Activated naive CD8-positive, alpha-beta T cell (primary cell): Measurements from ENCODE around the gene SLC1A3.

Experiments used
- H3K27ac Mint-ChIP-seq: one replicate; pipeline ENCODE4 v1.8.0; 2021; ENCODE audit warnings: mixed read lengths
- H3K27me3 Mint-ChIP-seq: one replicate; pipeline ENCODE4 v1.8.0; 2021; ENCODE audit warnings: mixed read lengths
- H3K36me3 Mint-ChIP-seq: one replicate; pipeline ENCODE4 v1.8.0; 2021; ENCODE audit warnings: mixed read lengths
- H3K4me1 Mint-ChIP-seq: one replicate; pipeline ENCODE4 v1.8.0; 2021; ENCODE audit warnings: low read depth, mixed read lengths
- H3K4me3 Mint-ChIP-seq: one replicate; pipeline ENCODE4 v1.8.0; 2021; ENCODE audit warnings: mild to moderate bottlenecking, mixed read lengths
- H3K9me3 Mint-ChIP-seq: one replicate; pipeline ENCODE4 v1.8.0; 2021; ENCODE audit warnings: low read depth, mixed read lengths

The SLC1A3 gene

DNA sequence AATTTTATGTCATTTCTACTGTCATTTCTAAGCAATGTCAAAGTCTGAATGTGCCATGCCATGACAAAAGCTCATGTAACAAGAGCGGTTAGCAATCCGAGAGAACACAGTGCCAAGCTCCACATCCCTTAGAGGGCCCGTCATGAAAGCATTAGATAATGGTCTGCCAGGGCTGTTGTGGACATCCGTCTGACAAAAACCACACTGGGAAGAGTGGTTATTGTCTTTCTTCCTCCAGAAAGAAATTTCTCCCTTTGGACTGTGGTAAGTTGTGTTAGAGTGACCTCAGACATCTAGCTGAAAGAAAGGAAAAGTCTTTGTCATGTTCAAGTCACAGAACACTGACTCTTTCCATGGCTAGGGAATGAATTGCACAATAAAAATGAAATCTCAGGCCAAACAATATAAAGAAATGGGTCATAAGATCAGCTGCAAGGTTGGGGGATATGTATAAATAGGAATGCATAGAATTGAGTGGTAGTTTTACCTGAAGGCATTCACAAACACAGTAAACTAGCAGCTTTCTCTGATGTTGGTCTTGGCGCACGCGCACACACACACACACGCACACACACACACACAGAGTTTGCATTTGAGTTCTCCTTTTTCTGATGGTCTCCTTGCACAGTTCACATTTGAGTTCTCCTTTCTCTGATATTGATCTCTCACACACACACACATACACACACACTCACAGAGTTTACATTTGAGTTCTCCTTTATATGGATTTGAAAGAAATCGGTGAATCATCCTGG is 5.3 kb downstream of the SLC1A3 start:
- no peaks in the 10 kb centered on the region for H3K9me3 Mint-ChIP-seq
- no peak overlapping the region for H3K4me3 Mint-ChIP-seq
- H3K4me1 Mint-ChIP-seq: peaks cover 7% of the 10 kb centered on the region
- no peak overlapping the region for H3K27ac Mint-ChIP-seq
- H3K27me3 Mint-ChIP-seq: peaks cover 15% of the 10 kb centered on the region
- H3K36me3 Mint-ChIP-seq: no peaks in the 10 kb centered on the region

DNA sequence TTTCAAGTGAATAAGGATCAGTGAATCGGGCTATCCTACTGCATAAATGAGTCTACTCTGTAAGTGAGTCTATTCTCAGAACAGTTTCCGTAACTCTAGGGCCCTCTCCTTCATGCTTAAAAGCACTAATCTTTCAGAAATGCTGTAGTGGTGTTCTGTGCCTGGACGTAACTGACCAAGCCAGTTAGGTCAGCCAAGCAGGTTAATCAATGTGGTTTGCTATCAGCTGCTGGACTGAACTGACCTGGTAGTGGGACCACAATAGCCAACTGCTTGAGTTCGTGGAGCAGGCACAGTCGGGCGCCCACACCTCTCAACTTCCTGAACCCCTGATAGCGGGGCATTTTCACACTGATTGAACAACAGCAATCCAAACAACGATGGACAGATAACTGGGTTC is 6.8 kb downstream of the SLC1A3 start:
- Mint-ChIP-seq H3K27ac (no peak overlapping the region), H3K4me3 (no peak overlapping the region), H3K9me3 (no peaks in the 10 kb centered on the region), H3K27me3 (peaks cover 11% of the 10 kb centered on the region), H3K4me1 (no peaks in the 10 kb centered on the region), H3K36me3 (no peaks in the 10 kb centered on the region)

DNA sequence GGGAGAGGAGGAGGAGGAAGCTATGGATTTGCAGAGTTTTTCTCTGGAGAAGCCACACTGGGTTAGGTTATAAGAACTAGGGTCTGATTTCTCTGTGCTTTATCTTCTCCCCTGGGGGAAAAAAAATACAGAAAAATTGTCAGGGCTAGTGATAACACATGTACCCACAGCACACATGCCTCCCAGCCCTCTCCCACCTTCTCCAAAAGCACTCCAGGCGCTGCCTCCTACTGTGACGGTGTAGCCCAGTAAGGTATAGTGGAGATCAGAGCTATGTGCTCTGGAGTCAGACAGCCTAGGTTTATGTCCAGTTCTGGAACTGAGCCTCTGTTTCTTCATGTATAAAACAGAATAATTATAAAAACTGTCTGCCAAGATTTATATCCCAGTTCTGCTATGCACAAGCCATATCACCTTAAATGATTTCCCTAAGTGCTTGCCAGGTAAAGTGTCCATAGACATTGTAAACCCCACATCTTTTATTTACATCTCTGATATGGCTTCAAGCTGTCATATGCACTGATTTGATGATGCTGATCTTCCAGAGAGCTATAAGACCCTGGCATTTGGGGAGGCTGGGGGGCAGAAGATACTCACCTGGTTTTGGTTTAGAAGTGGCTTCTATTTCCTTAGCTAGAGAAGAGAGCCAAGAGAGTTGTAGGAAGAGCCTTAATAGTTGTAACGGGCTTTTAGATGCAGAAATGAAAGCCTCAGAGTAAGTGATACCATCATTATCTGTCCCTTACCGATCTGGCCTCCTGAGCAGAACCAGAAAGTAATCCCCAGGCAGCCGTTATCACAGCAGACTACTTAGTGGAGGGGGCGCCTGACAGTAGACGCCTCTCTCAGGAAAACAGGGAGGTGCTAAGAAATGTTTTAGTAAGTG is 7.6 kb downstream of the SLC1A3 start:
- Mint-ChIP-seq H3K27me3 (peaks cover 9% of the 10 kb centered on the region), H3K27ac (peak overlapping the region; percentile 29)

DNA sequence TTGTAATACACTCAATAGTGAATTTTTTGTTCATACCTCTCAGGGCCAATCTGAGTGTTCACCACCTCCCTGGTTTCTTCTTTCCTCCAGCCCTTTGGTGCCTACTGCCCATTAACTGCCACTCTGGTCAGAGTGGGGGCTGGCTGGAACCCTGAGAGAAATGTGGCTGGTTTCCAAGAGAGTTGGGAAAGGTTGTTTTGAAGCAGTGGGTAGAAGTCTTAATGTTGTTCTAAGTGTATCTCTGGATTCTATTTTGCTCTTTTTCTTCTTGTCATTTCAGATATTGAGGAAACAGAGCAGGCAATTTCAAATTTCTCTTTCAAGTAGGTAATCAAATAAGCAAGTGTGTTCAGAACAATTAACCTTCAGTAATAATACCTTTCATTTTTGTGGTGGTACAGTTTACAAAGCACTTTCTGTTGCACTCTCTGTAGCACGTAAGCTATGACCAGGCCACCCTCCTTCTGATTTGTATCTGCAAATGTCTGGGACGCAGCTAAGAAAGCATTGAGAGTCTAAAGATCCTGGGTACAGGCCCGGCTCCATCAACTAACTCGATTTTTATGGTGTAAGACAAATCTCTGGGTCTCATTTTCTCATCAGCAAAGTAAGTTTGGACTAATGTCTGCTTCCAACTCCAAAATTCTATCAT is 8.4 kb downstream of the SLC1A3 start:
- Mint-ChIP-seq H3K27me3 (peaks cover 9% of the 10 kb centered on the region), H3K4me1 (no peaks in the 10 kb centered on the region), H3K27ac (no peak overlapping the region), H3K36me3 (no peaks in the 10 kb centered on the region), H3K4me3 (no peak overlapping the region), H3K9me3 (no peaks in the 10 kb centered on the region)

More for the DNA sequence above, 7.6 kb downstream of the SLC1A3 start:
- H3K4me1 Mint-ChIP-seq: no peaks in the 10 kb centered on the region
- no peak overlapping the region for H3K4me3 Mint-ChIP-seq
- H3K9me3 Mint-ChIP-seq: no peaks in the 10 kb centered on the region
- H3K36me3 Mint-ChIP-seq: no peaks in the 10 kb centered on the region

DNA sequence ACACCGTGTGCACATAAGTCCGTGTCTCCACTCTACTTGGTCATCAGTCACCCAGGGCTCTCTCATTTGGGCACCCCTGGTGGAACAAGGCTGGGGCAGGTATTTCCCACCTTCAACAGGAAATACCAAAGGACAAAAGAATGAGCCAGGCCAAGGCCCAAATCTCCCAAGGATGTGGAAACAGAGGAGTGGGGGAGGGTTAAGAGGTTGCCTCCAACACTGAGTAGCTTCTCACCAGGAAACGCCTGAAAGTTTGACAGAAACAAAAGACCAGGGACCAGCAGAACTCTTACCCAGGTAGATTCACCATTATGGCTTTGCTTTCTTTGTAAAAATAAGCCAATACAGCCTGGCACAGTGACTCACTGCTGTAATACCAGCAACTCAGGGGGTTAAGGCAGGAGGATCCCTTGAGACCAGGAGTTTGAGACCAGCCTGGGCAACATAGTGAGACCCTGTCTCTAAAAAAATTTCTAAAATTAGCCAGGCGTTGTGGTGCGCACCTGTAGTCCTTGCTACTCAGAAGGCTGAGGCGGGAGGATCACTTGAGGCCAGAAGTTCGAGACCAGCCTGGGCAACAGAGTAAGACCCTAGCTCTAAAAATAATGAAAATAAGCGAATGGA is 12.7 kb downstream of the SLC1A3 start:
- Mint-ChIP-seq H3K36me3 (no peaks in the 10 kb centered on the region), H3K4me3 (no peak overlapping the region), H3K4me1 (no peaks in the 10 kb centered on the region), H3K27me3 (peaks cover 12% of the 10 kb centered on the region), H3K9me3 (no peaks in the 10 kb centered on the region), H3K27ac (no peak overlapping the region)

DNA sequence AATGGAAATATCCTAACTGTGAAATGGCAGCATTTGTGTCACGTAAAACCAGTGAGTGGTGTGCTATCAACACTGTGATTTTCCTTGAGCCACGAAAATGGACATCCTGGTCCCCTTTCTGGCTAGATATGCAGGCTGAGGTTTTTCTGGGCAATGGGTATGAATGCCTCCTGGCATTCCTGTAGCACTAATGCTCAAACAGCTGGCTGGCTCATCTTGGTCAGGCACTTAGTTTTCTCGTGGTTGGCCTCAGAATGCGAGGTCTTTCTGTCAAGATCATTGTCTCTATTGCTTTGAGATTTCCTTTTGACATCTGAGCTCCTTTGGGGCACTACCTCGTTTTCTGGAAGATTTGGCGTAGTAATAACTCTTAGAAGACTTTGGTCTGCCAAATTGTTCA is 15.6 kb downstream of the SLC1A3 start:
- no peaks in the 10 kb centered on the region for H3K9me3 Mint-ChIP-seq
- H3K36me3 Mint-ChIP-seq: no peaks in the 10 kb centered on the region
- H3K4me1 Mint-ChIP-seq: no peaks in the 10 kb centered on the region
- H3K27me3 Mint-ChIP-seq: peaks cover 14% of the 10 kb centered on the region
- no peak overlapping the region for H3K27ac Mint-ChIP-seq
- H3K4me3 Mint-ChIP-seq: no peak overlapping the region

DNA sequence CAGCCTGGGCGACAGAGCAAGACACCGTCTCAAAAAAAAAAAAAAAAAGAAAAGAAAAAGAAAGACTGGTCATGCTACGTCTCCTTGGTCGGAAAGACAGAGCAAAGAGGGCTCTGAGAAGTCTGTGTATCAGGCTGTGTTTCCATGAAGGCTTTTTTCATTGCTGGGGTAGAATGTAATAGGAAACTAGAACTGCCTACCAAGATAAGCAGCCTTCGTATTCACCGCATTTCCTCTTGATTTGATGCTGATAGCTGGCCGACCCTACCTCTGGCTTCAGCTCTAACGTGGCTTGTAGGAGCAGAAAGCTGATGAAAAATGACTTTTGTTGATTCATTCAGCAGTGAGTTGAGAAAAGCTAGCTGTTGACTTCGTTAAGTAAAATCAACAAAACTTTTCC is 17.4 kb downstream of the SLC1A3 start:
- H3K36me3 Mint-ChIP-seq: no peaks in the 10 kb centered on the region
- H3K4me3 Mint-ChIP-seq: no peak overlapping the region
- no peak overlapping the region for H3K27ac Mint-ChIP-seq
- peaks cover 11% of the 10 kb centered on the region for H3K27me3 Mint-ChIP-seq
- no peaks in the 10 kb centered on the region for H3K9me3 Mint-ChIP-seq
- no peaks in the 10 kb centered on the region for H3K4me1 Mint-ChIP-seq

DNA sequence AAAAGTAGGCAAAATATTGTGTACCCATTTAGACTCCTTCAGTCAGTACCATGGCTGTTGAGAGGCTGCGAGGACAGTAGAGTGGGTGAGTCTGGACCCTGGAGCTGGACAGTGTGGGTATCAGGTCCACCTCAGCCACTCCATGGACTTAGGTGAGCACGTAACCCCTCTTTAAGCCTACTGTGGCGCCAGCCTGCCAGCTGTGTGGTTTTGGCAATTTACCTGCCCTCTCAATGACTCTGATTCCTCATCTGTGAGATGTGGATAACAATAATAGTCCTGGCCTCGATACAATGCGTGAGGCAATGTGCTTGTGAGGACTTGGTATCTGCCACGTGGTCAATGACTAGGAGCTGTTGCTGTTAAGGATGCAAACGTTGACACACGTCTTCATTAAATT is 17.9 kb downstream of the SLC1A3 start:
- H3K4me1 Mint-ChIP-seq: no peaks in the 10 kb centered on the region
- no peaks in the 10 kb centered on the region for H3K36me3 Mint-ChIP-seq
- no peaks in the 10 kb centered on the region for H3K9me3 Mint-ChIP-seq

DNA sequence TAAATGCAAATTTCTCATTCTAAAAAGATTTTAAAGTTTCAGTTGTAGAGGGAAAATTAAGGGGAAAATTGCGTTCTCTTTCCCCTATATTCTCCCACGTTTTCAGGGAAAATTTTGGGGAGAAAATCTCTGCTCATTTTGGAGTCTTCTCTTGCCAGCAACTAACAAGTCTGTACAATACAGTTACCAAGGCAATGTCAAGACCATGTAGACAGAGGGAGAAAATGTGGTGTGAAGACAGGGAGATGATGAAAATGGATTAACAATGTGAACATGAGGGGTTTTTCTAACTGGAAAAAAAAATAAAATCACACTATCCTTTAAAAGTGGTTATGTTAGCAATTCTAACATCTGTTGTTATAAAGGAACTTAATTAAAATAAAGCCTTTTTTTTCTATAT is 22.3 kb downstream of the SLC1A3 start:
- Mint-ChIP-seq H3K27me3 (peaks cover 5% of the 10 kb centered on the region), H3K4me1 (no peaks in the 10 kb centered on the region), H3K27ac (no peak overlapping the region), H3K4me3 (no peak overlapping the region), H3K9me3 (no peaks in the 10 kb centered on the region), H3K36me3 (no peaks in the 10 kb centered on the region)

More for the DNA sequence above, 17.9 kb downstream of the SLC1A3 start:
- no peak overlapping the region for H3K27ac Mint-ChIP-seq
- no peak overlapping the region for H3K4me3 Mint-ChIP-seq
- H3K27me3 Mint-ChIP-seq: peaks cover 11% of the 10 kb centered on the region

DNA sequence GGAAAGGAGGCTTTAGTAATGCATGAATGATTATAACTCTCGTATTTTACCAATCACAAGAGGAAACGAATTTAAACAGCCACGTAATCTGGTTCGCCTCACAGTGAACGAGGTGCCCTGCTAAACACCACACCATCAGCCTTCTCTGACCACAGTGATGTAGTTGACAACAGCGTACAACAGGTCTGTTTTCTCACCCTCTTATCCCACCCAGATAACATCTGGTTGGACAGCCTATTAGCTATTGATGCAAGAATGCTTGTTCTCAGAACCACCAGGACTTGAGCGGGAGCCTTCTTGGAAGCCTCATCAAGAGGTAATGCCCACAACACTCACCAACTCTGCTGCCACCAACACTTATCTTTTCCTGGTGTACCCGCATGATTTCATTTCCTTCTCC is 23.3 kb downstream of the SLC1A3 start:
- no peak overlapping the region for H3K4me3 Mint-ChIP-seq
- H3K27ac Mint-ChIP-seq: no peak overlapping the region
- H3K36me3 Mint-ChIP-seq: no peaks in the 10 kb centered on the region
- H3K9me3 Mint-ChIP-seq: no peaks in the 10 kb centered on the region
- H3K4me1 Mint-ChIP-seq: no peaks in the 10 kb centered on the region
- H3K27me3 Mint-ChIP-seq: peaks cover 5% of the 10 kb centered on the region

DNA sequence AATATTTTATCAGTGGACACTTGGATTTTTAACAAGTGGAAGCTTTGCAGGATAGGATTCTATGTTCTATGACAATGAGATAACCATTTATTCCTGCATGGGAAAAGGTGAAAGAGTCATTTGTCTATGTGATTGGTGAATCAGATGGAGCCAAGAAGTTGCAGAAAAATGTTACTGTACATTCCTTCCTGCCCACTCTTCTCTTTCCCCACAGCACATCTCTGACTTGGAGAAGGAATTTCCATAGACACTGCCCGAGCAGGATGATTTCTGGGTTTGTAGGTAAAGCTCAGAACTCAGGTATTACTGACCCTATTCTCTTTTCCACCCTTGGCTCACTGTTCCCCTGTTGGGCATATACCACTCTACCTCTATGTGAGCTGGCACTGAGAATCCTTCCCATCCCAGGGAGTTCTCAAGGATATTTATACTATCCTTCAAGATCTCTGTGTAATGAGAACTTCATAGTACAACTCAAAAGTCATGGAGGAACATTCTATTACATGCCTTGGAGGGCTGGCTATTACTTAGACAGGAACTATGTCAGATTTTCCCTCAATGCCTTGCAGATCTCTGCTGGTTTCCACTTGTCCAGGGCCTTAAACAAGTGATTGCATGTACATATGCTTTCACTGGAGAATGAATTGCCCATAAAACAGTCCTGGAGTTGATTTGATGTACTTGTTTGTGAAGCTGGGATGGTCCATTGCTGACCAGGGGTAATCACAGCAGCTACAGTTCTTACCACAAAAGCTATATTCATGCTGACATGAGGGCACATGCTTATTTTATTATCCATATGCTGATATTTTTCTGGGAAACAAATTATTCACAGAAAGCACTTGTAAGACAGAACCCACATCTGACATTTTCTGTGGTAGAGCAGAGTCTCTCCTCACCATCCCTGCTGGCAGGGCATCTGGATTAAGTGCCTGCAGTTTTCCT is 24.1 kb downstream of the SLC1A3 start:
- Mint-ChIP-seq H3K27me3 (peaks cover 5% of the 10 kb centered on the region), H3K4me1 (no peaks in the 10 kb centered on the region)

DNA sequence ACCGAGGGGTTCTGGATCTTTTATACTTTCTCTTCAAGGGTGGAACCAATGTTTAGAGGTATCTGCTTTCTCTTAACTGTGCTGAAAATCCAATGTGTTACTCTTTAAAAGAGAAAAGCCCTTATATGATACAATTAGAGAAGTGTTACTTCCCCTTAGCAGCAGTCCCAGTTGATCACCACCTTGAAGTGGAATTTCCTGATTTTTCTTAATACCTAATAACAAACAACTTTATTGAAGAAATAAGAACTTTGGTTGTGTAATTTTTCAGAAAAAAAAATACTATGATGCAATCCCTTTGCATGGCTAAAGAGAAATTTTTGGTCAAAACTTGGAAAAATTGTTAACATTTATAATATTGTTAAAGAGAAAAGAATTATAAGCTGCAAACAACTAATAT is 24.7 kb downstream of the SLC1A3 start:
- no peaks in the 10 kb centered on the region for H3K9me3 Mint-ChIP-seq
- H3K4me3 Mint-ChIP-seq: no peak overlapping the region
- no peak overlapping the region for H3K27ac Mint-ChIP-seq
- H3K4me1 Mint-ChIP-seq: no peaks in the 10 kb centered on the region
- no peaks in the 10 kb centered on the region for H3K36me3 Mint-ChIP-seq
- H3K27me3 Mint-ChIP-seq: peaks cover 3% of the 10 kb centered on the region

More for the DNA sequence above, 24.1 kb downstream of the SLC1A3 start:
- no peak overlapping the region for H3K27ac Mint-ChIP-seq
- H3K9me3 Mint-ChIP-seq: no peaks in the 10 kb centered on the region
- no peaks in the 10 kb centered on the region for H3K36me3 Mint-ChIP-seq
- H3K4me3 Mint-ChIP-seq: no peak overlapping the region

DNA sequence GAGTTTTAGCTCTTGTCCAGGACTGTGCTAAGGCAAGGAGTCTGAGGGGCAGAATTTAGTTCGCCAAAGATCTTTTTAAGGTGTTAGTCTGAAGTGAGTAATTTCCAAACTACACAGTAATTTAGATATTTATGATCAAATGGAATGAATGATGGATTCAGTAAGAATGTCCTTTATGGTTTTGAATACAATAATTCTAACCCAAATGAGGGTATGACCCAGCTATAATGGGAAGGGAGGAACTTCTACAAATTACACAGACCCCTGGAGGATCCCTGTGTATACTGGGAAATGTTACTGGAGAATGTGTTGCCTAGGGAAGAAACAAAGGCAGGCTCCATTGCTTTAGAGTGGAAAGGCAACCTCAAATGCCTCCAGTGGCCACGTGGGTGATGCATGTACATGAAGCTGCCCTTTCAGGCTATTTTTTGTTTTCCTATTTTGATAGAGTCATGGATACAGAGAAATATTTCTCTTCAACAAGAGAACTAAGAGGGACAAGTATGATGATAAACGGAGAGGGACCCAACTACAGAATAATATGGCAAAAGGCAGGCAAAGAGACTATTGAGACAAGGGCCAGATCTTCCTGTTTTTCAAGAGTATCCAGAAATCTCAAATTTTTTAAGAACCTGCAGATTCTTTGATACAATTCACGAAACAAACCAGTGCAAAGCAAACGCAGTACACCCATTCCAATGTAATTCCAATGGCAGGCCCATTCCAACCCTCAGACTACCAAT is 25.4 kb downstream of the SLC1A3 start:
- H3K9me3 Mint-ChIP-seq: no peaks in the 10 kb centered on the region
- no peak overlapping the region for H3K4me3 Mint-ChIP-seq
- no peak overlapping the region for H3K27ac Mint-ChIP-seq
- peaks cover 3% of the 10 kb centered on the region for H3K27me3 Mint-ChIP-seq
- H3K36me3 Mint-ChIP-seq: no peaks in the 10 kb centered on the region
- H3K4me1 Mint-ChIP-seq: no peaks in the 10 kb centered on the region
